Stimulated activated CD4-positive, alpha-beta T cell treated with anti-CD3 and anti-CD28 coated beads, Interleukin-1b, Interleukin-23, amount 100 ng/mL, for 1 hour (primary cell): Measurements from ENCODE around the gene TBR1.

Experiments used
- DNase-seq, 2 donors: peaks; one replicate each; pipeline ENCODE4 v3.0.0-alpha.2; 2020; ENCODE audit warnings: low read depth in 2 of 2

The TBR1 gene

GRCh38 chr2:161427664-161428587, 11.8 kb downstream of the TBR1 start:
- no peak for DNase-seq

- no peak for DNase-seq
Measured at GRCh38 chr2:161430386-161430785, 14.3 kb downstream of the TBR1 start.

GRCh38 chr2:161432107-161432506, 16.0 kb downstream of the TBR1 start:
- no peak for DNase-seq

- DNase-seq = no peak
Measured at GRCh38 chr2:161434118-161434517, 18.0 kb downstream of the TBR1 start.

- no peak for DNase-seq
Measured at GRCh38 chr2:161436411-161436810, 20.3 kb downstream of the TBR1 start.

- DNase-seq = no peak
Measured at GRCh38 chr2:161438598-161438997, 22.5 kb downstream of the TBR1 start.

GRCh38 chr2:161445097-161445496, 29.0 kb downstream of the TBR1 start:
- no peak for DNase-seq

- no peak for DNase-seq
Measured at GRCh38 chr2:161448431-161448830, 32.3 kb downstream of the TBR1 start.

- no peak for DNase-seq
Measured at GRCh38 chr2:161471631-161472030, 55.5 kb downstream of the TBR1 start.

- no peak for DNase-seq
Measured at GRCh38 chr2:161474920-161475319, 58.8 kb downstream of the TBR1 start.
